Measurements from ENCODE around the gene STPG4.
"Not testable (repeated sequence)": the region's sequence is repeated elsewhere in the genome, so short reads cannot be mapped to it uniquely, and the experiment has no call there.

STPG4 gene

DNA sequence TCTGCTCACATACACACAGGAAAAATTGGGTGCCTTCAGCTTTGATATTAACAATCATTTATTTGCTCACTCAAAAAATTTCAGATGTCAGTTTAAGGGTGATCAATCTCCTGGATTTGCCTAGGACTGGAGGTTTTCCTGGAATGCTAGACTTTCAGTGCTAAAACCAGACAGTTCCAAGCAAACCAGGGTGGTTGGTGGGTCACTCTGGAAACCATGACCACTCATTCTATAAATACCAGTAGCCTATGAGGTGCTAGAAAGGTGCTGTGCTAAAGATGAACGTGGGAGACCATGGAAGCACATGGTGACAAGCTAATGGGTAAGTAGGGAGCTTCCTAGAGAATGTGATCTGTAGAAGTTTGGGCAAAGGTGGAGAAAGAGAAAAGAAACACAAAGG is 25.4 kb upstream of the STPG4 start:
- Mint-ChIP-seq H3K4me3 (no peak overlapping the region), H3K4me1 (peaks cover 19% of the 10 kb centered on the region), H3K27me3 (no peaks in the 10 kb centered on the region), H3K9me3 (no peaks in the 10 kb centered on the region), H3K36me3 (peaks cover 9% of the 10 kb centered on the region), H3K27ac (no peak overlapping the region)
- no peak for ATAC-seq

GRCh38 chr2:47179388-47179787 is 24.3 kb upstream of the STPG4 start:
- Mint-ChIP-seq H3K36me3 (peaks cover 9% of the 10 kb centered on the region), H3K9me3 (no peaks in the 10 kb centered on the region), H3K27me3 (no peaks in the 10 kb centered on the region), H3K4me3 (no peak overlapping the region), H3K4me1 (peaks cover 28% of the 10 kb centered on the region), H3K27ac (no peak overlapping the region)
- ATAC-seq = no peak

DNA sequence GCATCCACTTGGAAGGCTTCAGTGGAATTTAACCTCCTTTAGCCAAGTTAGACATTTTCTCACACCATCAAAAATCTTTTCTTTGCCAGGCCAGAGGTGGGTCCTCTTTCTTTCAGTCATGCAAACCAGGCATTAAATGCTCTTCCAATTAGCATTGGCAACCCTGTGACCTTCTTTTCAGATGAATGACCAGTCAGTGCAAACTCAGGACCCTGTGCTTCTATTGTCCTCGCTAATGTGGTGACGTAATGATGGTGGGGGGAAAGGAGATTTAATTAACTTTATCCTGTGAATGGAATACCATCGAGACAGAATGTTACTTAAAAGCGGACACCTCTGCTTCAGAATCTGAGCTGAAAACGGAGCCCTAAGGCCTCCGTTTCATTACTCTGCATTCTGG is 23.2 kb upstream of the STPG4 start:
- no peaks in the 10 kb centered on the region for H3K9me3 Mint-ChIP-seq
- no peak overlapping the region for H3K4me3 Mint-ChIP-seq
- ATAC-seq = no peak
- no peaks in the 10 kb centered on the region for H3K27me3 Mint-ChIP-seq
- H3K36me3 Mint-ChIP-seq = peaks cover 9% of the 10 kb centered on the region
- peaks cover 39% of the 10 kb centered on the region for H3K4me1 Mint-ChIP-seq
- no peak overlapping the region for H3K27ac Mint-ChIP-seq

DNA sequence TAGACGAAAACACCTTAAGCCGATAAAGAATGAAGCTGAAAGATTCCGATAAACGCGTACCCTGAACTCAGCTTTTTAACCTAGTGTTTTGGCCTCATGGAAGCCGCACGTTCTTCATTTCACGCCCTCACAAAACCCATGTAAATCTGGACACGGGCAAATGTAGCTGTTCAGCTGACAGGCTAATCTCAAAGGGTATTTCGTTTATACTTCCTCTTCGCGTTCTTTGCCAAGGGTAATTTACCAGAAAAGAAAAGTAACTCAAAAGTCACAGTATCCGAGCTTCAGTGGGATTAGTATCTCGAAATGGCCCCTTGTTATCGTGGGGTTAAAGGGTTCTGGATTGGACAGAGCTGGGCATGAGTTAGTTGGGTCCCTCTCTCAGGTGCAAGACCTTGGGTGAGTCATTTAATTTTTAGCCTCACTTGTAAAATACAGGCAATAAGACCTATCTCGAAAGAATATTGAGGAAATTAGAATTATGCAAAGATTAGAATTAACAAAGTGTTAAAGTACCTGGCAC is 22.0 kb upstream of the STPG4 start:
- peaks cover 48% of the 10 kb centered on the region for H3K4me1 Mint-ChIP-seq
- ATAC-seq = peak; percentile 5
- peak overlapping the region; percentile 100 for H3K4me3 Mint-ChIP-seq
- H3K27me3 Mint-ChIP-seq = no peaks in the 10 kb centered on the region
- peak overlapping the region; percentile 99 for H3K27ac Mint-ChIP-seq
- no peaks in the 10 kb centered on the region for H3K9me3 Mint-ChIP-seq
- H3K36me3 Mint-ChIP-seq = peaks cover 9% of the 10 kb centered on the region

GRCh38 chr2:47174733-47175361 is 19.7 kb upstream of the STPG4 start:
- H3K4me3 Mint-ChIP-seq = peak overlapping the region; percentile 95
- no peaks in the 10 kb centered on the region for H3K9me3 Mint-ChIP-seq
- ATAC-seq = no peak
- peak overlapping the region; percentile 99 for H3K27ac Mint-ChIP-seq
- peaks cover 9% of the 10 kb centered on the region for H3K36me3 Mint-ChIP-seq
- peaks cover 67% of the 10 kb centered on the region for H3K4me1 Mint-ChIP-seq
- no peaks in the 10 kb centered on the region for H3K27me3 Mint-ChIP-seq

DNA sequence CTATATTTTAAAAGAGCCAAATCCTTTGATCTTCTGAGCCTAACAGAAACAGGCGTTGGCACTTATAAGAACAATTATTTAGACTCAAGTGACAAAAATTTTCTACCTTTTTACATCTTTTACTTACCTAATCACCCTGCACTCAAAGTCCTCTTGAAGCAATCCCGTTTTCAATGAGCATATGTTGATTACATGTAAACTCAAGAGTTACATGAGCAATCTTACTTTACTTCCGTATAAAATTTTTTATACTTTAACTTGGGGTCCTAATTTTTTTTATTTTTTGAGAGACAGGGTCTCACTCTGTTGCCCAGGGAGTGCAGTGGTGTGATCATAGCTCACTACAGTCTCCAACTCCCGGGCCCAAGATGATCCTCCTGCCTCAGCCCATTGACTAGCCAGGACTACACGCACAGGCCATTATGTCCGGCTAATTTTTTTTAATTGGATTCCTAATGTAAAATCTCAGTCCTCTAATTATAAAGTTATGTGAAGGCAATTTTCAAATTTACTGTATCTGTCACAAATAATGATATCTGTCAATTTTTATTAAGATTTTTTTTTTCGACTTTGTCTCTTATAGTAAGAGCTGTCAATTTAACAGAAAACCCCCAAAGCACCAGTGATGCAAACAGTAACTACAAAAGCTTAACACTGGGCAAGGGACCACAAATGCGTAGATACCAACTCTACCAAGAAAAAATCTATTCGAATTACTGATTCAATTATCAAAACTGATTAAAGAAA is 19.1 kb upstream of the STPG4 start:
- H3K4me3 Mint-ChIP-seq = peak overlapping the region; percentile 95
- ATAC-seq = no peak
- H3K27ac Mint-ChIP-seq = no peak overlapping the region
- peaks cover 65% of the 10 kb centered on the region for H3K4me1 Mint-ChIP-seq
- no peaks in the 10 kb centered on the region for H3K27me3 Mint-ChIP-seq
- H3K9me3 Mint-ChIP-seq = no peaks in the 10 kb centered on the region
- peaks cover 9% of the 10 kb centered on the region for H3K36me3 Mint-ChIP-seq

DNA sequence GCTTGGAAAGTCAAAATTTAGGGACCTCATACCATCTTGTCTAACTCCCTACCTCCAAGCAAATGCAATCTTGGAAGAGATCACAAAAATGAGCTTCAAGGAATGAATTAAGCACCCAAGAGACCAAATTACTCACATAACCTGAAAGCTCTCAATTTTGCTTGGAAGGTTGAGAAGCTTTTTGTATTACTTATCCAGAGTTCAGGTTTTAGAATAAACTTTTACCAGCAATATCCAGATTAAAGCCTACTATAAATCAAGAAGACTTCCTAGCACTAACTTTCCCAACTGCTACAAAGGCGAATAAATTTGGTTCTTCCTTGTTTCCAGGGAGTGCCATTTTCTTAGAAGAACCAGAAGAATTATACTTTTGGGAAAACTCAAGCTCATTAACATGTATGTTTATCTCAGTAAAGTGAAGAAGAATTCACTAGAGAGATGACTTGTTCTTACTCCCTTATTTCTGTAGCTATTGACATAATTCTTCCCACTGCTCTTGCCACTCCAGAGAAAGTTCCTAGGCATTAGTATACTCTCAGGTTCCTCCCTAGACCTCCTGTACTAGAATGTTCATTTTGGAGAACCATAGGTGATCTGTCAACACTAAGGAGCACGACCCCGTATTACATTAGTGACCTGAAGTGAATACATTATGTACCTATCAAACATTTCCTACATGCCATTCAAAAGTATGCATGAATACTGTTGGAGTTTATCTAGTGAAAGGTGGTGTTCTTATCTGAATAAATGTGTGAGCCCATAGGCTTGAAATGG is 18.0 kb upstream of the STPG4 start:
- ATAC-seq = no peak
- Mint-ChIP-seq H3K4me1 (peaks cover 73% of the 10 kb centered on the region), H3K27me3 (no peaks in the 10 kb centered on the region), H3K9me3 (no peaks in the 10 kb centered on the region), H3K36me3 (peaks cover 9% of the 10 kb centered on the region), H3K4me3 (peak overlapping the region; percentile 52), H3K27ac (peak overlapping the region; percentile 8)

GRCh38 chr2:47172156-47172921 is 17.2 kb upstream of the STPG4 start:
- ATAC-seq = no peak

GRCh38 chr2:47169784-47170183 is 14.7 kb upstream of the STPG4 start:
- no peak for ATAC-seq
- Mint-ChIP-seq H3K27me3 (no peaks in the 10 kb centered on the region), H3K4me3 (no peak overlapping the region), H3K27ac (no peak overlapping the region), H3K36me3 (peaks cover 10% of the 10 kb centered on the region), H3K4me1 (peaks cover 67% of the 10 kb centered on the region), H3K9me3 (no peaks in the 10 kb centered on the region)

More at GRCh38 chr2:47172156-47172921, 17.2 kb upstream of the STPG4 start:
- Mint-ChIP-seq H3K4me3 (peak overlapping the region; percentile 52), H3K9me3 (no peaks in the 10 kb centered on the region), H3K4me1 (peaks cover 69% of the 10 kb centered on the region), H3K36me3 (peaks cover 9% of the 10 kb centered on the region), H3K27me3 (no peaks in the 10 kb centered on the region), H3K27ac (no peak overlapping the region)

DNA sequence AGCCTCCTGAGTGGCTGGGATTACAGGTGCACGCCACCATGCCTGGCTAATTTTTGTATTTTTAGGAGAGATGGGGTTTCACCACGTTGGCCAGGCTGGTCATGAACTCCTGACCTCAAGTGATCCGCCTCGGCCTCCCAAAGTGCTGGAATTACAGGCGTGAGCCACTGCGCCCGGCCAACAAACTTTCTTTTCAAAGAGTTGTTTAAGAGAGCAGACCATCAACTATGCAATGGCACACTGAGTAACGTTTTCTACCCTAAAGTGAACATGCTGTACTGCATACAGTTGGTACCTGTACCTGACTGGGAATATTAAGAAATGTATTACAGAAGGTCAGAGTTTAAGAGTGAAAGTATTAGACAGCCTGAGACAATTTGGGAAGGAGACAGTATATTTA is 13.8 kb upstream of the STPG4 start:
- Mint-ChIP-seq H3K4me1 (peaks cover 67% of the 10 kb centered on the region), H3K36me3 (peaks cover 19% of the 10 kb centered on the region)
- H3K27ac Mint-ChIP-seq, H3K4me3 Mint-ChIP-seq, H3K27me3 Mint-ChIP-seq, H3K9me3 Mint-ChIP-seq, ATAC-seq: not testable (repeated sequence)

DNA sequence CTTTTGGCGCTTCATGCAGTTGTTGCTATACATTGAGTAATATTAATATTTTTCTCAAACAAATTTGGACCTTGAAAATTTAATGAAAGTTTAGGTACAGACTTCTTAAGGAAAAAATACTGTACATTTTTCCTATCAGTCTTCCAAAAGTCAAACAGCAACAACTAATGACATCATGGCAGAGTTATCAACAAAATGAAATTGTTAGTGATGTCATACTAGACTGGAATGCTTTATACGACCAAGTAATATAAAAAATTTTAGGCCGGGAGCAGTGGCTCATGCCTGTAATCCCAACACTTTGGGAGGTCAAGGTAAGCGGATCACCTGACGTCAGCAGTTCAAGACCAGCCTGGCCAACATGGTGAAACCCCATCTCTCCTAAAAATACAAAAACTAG is 12.0 kb upstream of the STPG4 start:
- H3K27me3 Mint-ChIP-seq = no peaks in the 10 kb centered on the region
- no peak overlapping the region for H3K27ac Mint-ChIP-seq
- H3K9me3 Mint-ChIP-seq = no peaks in the 10 kb centered on the region
- no peak for ATAC-seq
- H3K4me3 Mint-ChIP-seq = no peak overlapping the region
- H3K36me3 Mint-ChIP-seq = peaks cover 33% of the 10 kb centered on the region
- peaks cover 68% of the 10 kb centered on the region for H3K4me1 Mint-ChIP-seq

DNA sequence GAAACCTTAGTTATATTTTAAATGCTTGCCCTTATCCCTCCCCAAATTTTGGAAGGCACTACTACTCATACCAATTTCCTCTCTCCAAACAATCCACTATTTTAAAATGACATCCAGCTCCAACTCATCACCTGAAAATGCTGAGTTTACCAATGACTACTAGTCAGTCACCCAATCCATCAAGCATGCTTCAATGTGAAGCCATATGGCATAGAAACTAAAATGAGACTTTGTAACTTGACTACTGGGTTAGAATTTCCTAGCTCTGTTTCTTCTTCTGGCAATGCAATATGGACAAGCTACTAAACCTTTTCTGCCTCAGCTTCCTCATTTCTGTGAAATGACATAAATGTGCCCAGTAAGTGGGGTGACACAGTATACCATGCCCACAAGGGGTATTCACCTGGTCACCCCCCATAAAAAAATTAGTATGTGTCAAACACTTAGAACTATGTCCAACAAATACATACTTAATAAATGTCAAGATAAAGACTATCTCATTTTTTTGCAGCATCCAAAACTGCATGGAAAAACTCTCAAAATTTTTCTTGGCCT is 10.0 kb upstream of the STPG4 start:
- ATAC-seq = no peak
- peaks cover 54% of the 10 kb centered on the region for H3K36me3 Mint-ChIP-seq

GRCh38 chr2:47162780-47163179 is 7.7 kb upstream of the STPG4 start:
- H3K4me1 Mint-ChIP-seq = peaks cover 38% of the 10 kb centered on the region
- H3K27me3 Mint-ChIP-seq = no peaks in the 10 kb centered on the region
- H3K27ac Mint-ChIP-seq = peak overlapping the region; percentile 22
- H3K36me3 Mint-ChIP-seq = peaks cover 61% of the 10 kb centered on the region
- H3K4me3 Mint-ChIP-seq = no peak overlapping the region
- ATAC-seq = no peak
- peaks cover 3% of the 10 kb centered on the region for H3K9me3 Mint-ChIP-seq

More for the DNA sequence above, 10.0 kb upstream of the STPG4 start:
- Mint-ChIP-seq H3K27ac (no peak overlapping the region), H3K27me3 (no peaks in the 10 kb centered on the region), H3K9me3 (no peaks in the 10 kb centered on the region), H3K4me3 (no peak overlapping the region), H3K4me1 (peaks cover 54% of the 10 kb centered on the region)

- peaks cover 44% of the 10 kb centered on the region for H3K4me1 Mint-ChIP-seq
- no peak overlapping the region for H3K27ac Mint-ChIP-seq
- H3K9me3 Mint-ChIP-seq = peaks cover 3% of the 10 kb centered on the region
- no peak overlapping the region for H3K4me3 Mint-ChIP-seq
- H3K27me3 Mint-ChIP-seq = no peaks in the 10 kb centered on the region
- H3K36me3 Mint-ChIP-seq = peaks cover 64% of the 10 kb centered on the region
- ATAC-seq = no peak
Observed at GRCh38 chr2:47161475-47161874, 6.4 kb upstream of the STPG4 start.
